Muscle of arm (tissue), 14 donors: ENCODE measurements around the gene KIF2B. TPM values are rescaled to one million over a fixed set of nuclear protein-coding genes. Genes with fewer than 3 reads are reported as not detected.
"Not testable (repeated sequence)": the region's sequence is repeated elsewhere in the genome, so short reads cannot be mapped to it uniquely, and the experiment has no call there.

Experiments used
- DNase-seq: peaks from one replicate; pipeline ENCODE4 v3.0.0-alpha.2; 2013
- long read RNA-seq, 11 donors: transcript quantifications; one replicate each; lab custom pipeline, GENCODE V29; 2026
- polyA plus RNA-seq, 12 donors: library from polyadenylated mRNA; unstranded; fragments of 120-200 nt; gene quantifications; one replicate each; pipeline ENCODE4 v1.2.1, GENCODE V29; 2013; ENCODE audit not compliant: insufficient read length in 12 of 12

The KIF2B gene, protein sequence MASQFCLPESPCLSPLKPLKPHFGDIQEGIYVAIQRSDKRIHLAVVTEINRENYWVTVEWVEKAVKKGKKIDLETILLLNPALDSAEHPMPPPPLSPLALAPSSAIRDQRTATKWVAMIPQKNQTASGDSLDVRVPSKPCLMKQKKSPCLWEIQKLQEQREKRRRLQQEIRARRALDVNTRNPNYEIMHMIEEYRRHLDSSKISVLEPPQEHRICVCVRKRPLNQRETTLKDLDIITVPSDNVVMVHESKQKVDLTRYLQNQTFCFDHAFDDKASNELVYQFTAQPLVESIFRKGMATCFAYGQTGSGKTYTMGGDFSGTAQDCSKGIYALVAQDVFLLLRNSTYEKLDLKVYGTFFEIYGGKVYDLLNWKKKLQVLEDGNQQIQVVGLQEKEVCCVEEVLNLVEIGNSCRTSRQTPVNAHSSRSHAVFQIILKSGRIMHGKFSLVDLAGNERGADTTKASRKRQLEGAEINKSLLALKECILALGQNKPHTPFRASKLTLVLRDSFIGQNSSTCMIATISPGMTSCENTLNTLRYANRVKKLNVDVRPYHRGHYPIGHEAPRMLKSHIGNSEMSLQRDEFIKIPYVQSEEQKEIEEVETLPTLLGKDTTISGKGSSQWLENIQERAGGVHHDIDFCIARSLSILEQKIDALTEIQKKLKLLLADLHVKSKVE
- not detected for polyA plus RNA-seq
- long read RNA-seq, donor 1 = 0 reads
- long read RNA-seq, donor 2 = 0 reads
- long read RNA-seq, donor 3 = 0 reads
- long read RNA-seq, donor 4 = 0 reads
- long read RNA-seq, donor 5 = 0 reads
- long read RNA-seq, donor 6 = 0 reads
- long read RNA-seq, donor 7 = 0 reads
- long read RNA-seq, donor 8 = 0 reads
- long read RNA-seq, donor 9 = 0 reads
- long read RNA-seq, donor 10 = 0 reads
- long read RNA-seq, donor 11 = 0 reads

DNA sequence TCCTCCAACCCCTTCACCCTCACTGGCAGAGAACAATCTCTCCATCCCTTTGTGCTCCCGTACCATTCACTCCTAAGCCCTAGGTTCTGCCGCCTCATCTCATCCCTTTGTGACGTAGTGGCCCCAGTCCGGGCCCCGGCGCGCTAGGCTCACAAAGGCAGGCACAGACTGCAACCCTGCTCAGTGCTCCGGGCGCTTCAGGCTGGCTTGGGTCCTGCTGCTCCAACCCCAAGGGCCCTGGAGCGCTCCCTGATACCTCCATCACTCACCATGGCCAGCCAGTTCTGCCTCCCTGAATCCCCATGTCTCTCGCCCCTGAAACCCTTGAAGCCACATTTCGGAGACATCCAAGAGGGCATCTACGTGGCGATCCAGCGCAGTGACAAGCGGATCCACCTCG lies at the start of gene KIF2B:
Gene KIF2B, plus strand, starts transcription at position 164 of the 400 bp plus-strand sequence. Its CDS starts 107 bp downstream, at position 271.
- no peak for DNase-seq

DNA sequence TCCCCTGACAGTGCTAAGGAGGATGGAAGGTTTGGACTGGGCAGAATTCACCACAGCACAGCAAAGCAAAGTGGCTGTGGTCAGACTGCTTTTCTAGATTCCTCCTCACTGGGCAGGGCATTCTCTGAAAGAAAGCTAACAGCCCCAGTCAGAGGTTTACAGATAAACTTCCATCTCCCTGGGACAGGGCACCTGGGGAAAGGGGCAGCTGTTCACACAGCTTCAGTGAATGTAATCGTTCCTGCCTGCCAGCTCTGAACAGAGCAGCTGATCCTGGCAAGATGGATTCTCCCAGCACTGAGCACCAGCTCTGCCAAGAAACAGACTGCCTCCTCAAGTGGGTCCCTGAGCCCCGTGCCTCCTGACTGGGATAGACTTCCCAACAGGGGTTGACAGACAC lies 42.4 kb upstream of the KIF2B start:
- no peak for DNase-seq

DNA sequence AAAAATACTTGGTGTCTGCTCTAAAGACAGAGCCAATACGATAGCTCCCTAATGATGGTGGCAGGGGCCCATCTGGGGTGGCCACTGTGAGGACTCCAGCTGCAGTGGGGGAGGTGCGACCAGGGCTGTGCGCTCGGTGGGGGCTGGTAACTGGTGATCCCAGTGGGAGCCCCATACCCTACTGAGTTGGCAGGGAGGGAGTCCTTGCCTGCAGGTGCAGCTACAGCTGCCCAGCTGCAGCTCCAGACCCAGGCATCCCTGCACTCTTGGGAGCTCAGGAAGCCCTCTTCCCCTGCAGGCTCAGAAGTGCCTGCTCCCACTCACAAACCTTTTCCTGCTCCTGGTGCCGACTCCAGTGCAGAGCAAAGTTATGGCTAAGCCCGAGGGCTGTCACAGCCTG lies 31.2 kb upstream of the KIF2B start:
- no peak for DNase-seq

DNA sequence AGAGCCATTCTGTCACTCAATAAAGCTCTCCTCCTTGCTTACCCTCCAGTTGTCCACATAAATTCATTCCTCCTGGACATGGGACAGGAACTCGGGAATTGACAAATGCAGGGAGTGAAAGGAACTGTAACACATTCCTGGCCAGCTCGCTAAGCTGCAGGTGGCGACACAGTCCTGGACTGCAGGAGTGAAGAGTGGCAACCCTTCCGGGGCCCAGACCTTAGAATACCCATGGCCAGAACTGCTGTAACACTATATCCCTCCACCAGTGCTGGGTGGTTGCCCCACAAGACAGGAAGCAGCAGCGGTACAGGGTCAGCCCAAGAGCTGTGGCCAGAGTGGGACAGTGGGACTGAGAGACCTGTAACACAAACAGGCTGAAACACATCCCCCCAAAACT lies 30.3 kb upstream of the KIF2B start:
- no peak for DNase-seq

DNA sequence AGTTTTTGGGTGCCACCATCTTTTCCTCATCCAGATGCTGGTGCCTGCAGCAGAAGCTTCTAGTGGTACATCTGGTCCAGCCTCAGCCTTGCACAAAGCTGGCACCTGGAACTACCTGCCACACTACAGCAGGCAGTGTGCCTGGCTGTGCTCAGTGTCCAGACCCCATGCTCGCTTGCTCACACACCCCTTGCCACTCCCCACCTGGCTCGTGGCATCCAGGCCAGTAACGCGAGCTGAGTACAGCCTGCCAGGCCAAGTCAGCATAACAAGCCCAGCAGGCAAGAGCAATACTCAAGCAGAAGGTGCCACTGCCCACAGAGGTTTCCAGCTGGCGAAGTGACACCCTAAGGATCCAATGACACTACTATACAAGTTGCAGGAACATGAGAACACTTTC lies 29.7 kb upstream of the KIF2B start:
- no peak for DNase-seq

DNA sequence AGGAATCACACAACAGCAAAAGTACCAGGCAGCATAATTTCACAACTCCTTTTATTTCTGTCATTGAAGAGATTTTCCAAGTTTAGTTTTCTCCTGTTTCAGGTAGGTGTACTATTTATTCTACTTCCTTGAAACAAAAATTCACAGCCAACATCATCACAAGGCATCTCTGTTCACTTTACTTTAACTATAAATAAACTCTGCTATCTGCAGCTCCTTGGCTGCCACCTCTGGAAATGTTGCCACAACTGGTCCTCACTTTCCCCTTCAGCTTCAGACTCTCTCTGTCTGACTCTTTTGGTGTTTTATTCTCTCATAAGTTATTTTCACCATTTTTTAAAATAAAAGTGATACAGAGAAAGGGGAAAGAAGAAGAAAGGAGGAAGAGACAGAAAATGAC lies 27.9 kb upstream of the KIF2B start:
- no peak for DNase-seq

DNA sequence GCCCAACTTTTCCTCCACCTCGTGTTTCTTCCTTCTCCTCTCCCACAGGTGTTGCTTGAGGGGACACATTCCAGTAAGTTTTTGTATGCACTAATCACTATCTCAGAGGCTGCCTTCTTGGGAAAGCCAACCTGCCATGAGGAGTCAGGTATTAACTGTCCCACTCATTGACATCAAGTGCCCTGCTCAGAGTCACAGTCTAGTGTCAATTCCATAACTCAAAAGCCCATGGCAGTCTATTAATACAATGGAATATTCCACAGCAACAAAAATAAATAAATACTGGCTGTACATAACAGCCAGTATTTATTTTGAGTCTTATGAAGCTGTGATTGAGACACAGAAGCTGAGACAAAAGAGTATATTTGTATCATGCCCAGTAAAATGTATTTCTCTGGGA lies 26.1 kb upstream of the KIF2B start:
- DNase-seq = no peak

DNA sequence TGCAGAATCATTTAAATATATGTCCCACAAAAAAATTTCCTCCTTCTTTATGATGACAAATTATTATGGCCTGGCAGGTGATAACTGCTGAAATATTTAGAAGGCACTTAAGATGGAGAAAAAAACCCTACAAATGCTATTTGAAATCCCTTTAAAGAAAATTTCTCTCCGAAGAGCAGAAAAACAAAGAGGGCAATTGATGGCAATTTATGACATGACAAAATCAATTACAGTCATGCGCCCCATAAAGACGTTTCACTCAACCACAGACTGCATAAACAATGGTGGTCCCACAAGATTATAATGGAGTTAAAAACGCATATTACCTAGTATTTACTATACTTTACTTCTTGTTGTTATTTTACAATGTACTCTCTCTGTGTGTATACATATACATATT lies 25.2 kb upstream of the KIF2B start:
- no peak for DNase-seq

DNA sequence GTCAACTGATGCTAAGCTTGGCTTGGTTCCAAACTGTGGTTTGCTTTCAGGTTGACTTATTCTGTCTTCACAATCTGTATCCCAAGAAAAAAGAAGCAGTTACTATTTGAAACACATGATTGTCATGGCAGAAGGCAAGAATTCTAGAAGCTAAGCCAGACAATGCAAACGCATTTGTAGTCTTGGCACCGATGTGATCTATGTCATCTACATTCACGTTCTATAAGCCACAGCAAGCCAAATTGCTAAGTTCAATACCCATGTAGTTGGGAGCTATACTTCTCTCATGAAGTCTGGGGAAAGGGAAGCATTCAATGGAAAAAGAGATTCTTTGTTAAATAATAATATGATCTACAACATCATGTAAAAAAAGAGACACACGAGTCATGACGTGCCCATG lies 18.3 kb upstream of the KIF2B start:
- no peak for DNase-seq

DNA sequence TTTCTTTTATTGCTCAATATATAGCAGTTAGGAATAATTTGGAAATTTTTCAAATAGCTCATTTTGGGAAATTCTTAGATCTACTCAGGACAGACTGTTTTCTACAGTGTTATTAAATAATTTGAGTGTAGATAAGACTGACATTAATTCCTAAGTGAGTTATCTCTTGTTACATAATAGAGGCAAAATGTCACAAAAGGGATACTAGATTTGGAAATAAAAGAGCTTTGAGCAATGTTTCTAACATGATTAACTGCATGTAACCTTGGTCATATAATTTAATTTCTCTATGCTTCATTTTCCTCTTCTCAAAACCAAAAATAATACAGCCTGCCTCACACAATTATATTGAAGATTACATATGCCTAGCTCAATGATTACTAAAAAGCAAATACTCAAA lies 16.3 kb upstream of the KIF2B start:
- no peak for DNase-seq

DNA sequence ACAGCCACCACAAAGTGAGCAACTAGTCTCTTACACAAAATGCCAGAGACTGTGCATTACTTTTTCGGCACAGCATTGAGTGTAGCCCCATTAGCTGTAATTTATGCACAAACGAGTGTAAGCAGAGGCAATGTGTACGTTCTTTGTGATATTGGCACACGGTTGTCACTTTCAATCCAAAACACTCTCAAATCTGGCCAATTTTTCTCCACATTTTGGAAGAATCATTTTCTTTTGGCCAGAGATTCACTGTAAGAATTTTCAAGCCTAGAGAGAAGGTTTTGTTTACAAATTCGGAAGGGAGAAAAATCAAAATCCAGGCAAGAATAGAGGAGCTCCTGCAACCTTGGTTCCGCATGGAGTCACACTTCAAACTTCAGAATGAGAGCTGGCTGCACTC lies 15.4 kb upstream of the KIF2B start:
- DNase-seq = peak; percentile 11

DNA sequence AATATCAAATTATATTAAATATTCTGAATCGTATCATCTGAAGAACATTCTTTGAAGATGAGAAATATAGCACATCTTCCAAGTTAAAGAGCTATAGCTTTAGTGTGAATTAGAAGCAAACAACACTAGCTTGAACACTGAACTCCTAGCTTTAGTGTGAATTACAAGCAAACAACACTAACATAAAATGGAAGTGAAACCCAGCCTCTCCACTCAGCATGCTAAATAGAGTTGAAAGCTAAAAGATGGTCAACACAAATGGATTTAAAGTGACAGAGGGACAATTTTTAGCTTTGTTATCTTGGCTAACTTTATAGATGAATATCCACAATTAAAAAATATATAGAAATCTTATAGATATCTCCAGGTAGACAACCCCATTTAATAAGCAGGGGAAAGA lies 4.5 kb upstream of the KIF2B start:
- DNase-seq = no peak

DNA sequence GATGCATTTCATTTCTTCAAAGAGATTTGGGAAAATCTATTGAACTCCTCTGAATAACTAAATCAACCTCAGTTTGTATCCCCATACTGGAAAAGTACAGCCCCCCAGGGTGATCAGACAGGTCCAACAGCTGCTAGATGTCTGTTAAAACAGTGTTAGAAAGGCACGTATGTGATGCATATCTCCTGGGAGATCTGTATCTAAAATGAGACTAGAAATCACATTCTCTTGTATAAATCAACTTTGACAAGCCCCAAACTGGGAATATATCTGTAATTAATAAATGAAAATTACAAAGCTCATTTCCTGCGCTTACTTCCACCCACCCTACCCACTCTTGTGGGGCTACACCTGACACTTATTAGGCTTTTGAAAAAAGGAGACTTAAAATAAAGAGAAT lies 3.8 kb upstream of the KIF2B start:
- no peak for DNase-seq

DNA sequence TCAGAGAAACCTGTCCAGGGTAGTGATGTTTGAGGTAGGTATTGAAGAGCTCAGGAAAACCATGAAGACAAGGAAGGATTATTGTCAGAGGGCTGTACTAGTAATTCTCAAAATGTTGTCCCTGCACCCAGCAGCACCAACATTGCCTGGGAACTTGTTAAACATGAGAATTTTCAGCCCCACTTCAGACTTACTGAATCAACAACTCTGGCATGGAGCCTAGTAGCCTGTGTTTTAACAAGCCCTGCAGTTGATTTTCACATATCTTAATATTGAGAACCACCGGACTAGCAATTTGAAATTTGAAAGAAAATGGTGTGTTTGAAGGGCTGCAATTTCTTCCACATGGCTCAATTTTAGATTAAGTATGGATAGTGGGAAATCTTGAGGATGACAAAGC lies 2.8 kb upstream of the KIF2B start:
- no peak for DNase-seq

DNA sequence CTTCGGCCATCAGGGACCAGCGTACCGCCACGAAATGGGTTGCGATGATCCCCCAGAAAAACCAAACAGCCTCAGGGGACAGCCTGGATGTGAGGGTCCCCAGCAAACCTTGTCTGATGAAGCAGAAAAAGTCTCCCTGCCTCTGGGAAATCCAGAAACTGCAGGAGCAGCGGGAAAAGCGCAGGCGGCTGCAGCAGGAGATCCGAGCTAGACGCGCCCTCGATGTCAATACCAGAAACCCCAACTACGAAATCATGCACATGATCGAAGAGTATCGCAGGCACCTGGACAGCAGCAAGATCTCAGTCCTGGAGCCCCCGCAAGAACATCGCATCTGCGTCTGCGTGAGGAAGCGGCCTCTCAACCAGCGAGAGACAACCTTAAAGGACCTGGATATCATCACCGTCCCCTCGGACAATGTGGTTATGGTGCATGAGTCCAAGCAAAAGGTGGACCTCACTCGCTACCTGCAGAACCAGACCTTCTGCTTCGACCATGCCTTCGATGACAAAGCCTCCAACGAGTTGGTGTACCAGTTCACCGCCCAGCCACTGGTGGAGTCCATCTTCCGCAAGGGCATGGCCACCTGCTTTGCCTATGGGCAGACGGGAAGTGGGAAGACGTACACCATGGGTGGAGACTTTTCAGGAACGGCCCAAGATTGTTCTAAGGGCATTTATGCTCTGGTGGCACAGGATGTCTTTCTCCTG lies 769 bp downstream of the KIF2B start:
- DNase-seq = no peak

DNA sequence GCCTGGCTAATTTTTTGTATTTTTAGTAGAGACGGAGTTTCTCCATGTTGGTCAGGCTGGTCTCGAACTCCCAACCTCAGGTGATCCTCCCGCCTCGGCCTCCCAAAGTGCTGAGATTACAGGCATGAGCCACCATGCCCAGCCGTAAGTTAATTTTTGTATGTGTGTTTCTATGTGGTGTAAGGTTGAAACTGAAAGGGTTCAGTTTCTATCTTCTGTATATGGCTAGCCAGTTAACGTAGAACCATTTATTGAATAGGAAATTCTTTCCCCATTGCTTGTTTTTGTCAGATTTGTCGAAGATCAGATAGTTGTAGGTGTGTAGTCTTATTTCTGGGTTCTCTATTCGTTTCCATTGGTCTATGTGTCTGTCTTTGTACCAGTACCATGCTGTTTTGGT lies 12.0 kb downstream of the KIF2B start:
- not testable (repeated sequence) for DNase-seq

DNA sequence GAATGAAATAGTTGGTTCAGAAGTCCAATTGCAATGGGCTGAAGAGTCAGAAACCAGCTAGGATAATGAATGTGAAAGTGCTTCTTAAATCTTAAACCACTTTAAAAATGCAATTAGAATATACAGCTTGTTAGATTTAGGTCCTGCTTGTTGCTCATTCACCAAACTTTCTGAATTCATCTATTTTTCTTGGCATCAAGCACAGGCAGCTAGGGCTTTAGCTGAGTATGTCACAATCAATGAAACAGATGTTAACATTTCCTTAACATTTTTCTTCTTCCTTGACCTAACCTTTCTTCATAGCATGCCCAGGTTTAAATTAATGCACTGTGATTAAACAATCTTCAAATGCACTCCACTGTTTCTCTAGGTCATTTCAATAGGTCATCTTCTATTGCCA lies 14.4 kb downstream of the KIF2B start:
- no peak for DNase-seq

DNA sequence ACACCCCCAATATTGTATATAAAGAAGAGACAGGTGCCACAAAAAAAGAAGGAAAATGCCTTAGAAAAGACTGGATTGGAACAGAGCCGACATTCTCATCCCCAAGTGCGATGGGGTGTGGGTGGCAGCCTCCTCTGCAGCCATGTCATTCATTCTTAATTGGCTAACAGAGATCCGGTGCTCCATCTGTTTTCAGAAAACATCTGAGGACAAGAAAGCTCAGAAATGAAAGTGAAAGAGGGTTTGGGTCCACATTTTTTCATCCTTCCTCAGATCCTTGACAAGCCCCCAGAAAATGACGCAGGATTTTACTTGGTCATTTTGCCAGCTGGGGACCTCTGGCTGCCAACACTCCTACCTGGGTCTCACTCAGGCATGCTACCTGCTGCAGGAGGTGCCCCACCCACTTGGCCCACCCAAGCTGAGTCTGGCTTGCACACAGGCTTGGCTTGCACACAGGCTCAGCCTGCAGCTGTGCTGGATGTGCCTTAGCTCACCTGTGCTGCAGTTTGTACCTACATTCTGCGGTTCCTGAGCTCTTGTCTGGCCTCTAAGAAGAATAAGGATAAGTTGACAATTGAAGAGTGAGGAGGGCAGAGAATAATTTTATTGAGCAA lies 21.9 kb downstream of the KIF2B start:
- DNase-seq = no peak

DNA sequence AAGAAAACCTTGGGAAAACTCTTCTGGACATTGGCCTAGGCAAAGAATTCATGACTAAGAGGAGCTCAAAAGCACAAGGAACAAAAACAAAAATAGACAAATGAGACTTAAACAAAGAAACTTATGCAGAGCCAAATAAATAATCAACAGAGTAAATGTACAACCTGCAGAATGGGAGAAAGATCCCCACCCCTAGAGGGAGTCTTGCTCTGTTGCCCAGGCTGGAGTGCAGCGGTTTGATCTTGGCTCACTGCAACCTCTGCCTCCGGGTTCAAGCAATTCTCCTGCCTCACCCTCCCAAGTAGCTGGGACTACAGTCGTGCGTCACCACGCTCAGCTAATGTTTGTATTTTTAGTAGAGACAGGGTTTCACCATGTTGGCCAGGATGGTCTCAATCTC lies 48.4 kb downstream of the KIF2B start:
- DNase-seq = not testable (repeated sequence)
